Neural progenitor cell (in vitro differentiated cells): ENCODE results near the gene GNA14.

Experiments
- CTCF ChIP-seq: fragments of 200-600 bp; sonication (generic); IDR thresholded peaks from 2 replicates; pipeline ENCODE4 v1.5.1; 2017; ENCODE audit warnings: antibody characterized with exemption, mild to moderate bottlenecking
- EZH2phosphoT487 ChIP-seq: fragments of 200-600 bp; sonication (generic); IDR thresholded peaks from 2 replicates; pipeline ENCODE4 v1.6.1; 2017; ENCODE audit warnings: antibody characterized with exemption

DNA sequence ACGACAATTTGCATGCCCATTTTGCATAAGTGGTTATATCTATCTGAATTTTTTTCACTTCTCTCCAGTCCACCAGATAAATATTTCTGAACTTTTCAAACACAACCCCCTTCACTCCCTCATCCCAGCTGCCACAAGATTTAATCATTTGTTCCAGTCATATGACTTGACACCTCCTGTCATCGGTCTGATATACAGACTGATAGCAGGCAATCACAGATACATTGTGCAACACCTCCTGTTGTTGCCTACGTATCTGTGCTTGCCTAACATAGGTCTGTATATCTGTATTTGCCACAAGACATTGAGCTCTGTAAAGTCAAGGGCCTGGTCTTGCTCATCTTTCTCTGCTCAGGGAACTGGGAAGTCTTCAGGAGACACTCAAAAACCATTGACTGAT lies 65.6 kb downstream of the GNA14 start:
- TF ChIP-seq CTCF (no peak), EZH2phosphoT487 (no peak)
